Rectal smooth muscle tissue (tissue), 1 donor: ENCODE data around the gene JMY.

Source experiments
- H3K27ac ChIP-seq: one replicate; pipeline ENCODE4 v1.7.0; 2013; ENCODE audit warnings: low read depth, low read length, inconsistent platforms
- H3K27me3 ChIP-seq: one replicate; pipeline ENCODE4 v1.7.0; 2013; ENCODE audit warnings: low read length; ENCODE audit not compliant: control insufficient read depth, insufficient read depth
- H3K36me3 ChIP-seq: one replicate; pipeline ENCODE4 v1.7.0; 2013; ENCODE audit warnings: low read length; ENCODE audit not compliant: control insufficient read depth, insufficient read depth
- H3K4me1 ChIP-seq: one replicate; pipeline ENCODE4 v1.7.0; 2013; ENCODE audit warnings: low read length; ENCODE audit not compliant: control insufficient read depth, insufficient read depth
- H3K4me3 ChIP-seq: one replicate; pipeline ENCODE4 v1.7.0; 2013; ENCODE audit warnings: low read length
- H3K9ac ChIP-seq: one replicate; pipeline ENCODE4 v1.7.0; 2013; ENCODE audit warnings: low read length

Gene JMY

GRCh38 chr5:79235634-79236361 lies at the start of gene JMY:
Gene JMY (plus strand): TSS chr5:79236131. CDS start chr5:79236651, 520 bp downstream.
- Histone ChIP-seq H3K9ac (peak within 1 kb of the TSS; percentile 57), H3K4me1 (no peaks in the 10 kb centered on the region)

GRCh38 chr5:79186455-79186854 lies 49.5 kb upstream of the JMY start:
- no peaks in the 10 kb centered on the region for H3K36me3 ChIP-seq
- no peak overlapping the region for H3K27ac ChIP-seq
- no peaks in the 10 kb centered on the region for H3K27me3 ChIP-seq
- no peak overlapping the region for H3K9ac ChIP-seq
- H3K4me3 ChIP-seq: no peak overlapping the region
- peaks cover 29% of the 10 kb centered on the region for H3K4me1 ChIP-seq

More at GRCh38 chr5:79235634-79236361, at the start of gene JMY:
- Histone ChIP-seq H3K36me3 (no peaks in the 10 kb centered on the region), H3K4me3 (peak within 1 kb of the TSS; percentile 84), H3K27me3 (no peaks in the 10 kb centered on the region), H3K27ac (peak within 1 kb of the TSS; percentile 92)

- H3K4me1 ChIP-seq: peaks cover 19% of the 10 kb centered on the region
- no peaks in the 10 kb centered on the region for H3K36me3 ChIP-seq
- no peaks in the 10 kb centered on the region for H3K27me3 ChIP-seq
- H3K4me3 ChIP-seq: no peak overlapping the region
- H3K27ac ChIP-seq: peak overlapping the region; percentile 37
- no peak overlapping the region for H3K9ac ChIP-seq
These were observed 46.3 kb upstream of the JMY start for GRCh38 chr5:79189439-79190234.

- H3K9ac ChIP-seq: no peak overlapping the region
- H3K4me1 ChIP-seq: peaks cover 19% of the 10 kb centered on the region
- H3K27me3 ChIP-seq: no peaks in the 10 kb centered on the region
- no peak overlapping the region for H3K4me3 ChIP-seq
- H3K27ac ChIP-seq: no peak overlapping the region
- H3K36me3 ChIP-seq: no peaks in the 10 kb centered on the region
These were observed 45.7 kb upstream of the JMY start for GRCh38 chr5:79190235-79190529.

- H3K27ac ChIP-seq: no peak overlapping the region
- H3K4me1 ChIP-seq: peaks cover 14% of the 10 kb centered on the region
- H3K9ac ChIP-seq: no peak overlapping the region
- no peaks in the 10 kb centered on the region for H3K36me3 ChIP-seq
- no peak overlapping the region for H3K4me3 ChIP-seq
- H3K27me3 ChIP-seq: no peaks in the 10 kb centered on the region
These were observed 44.5 kb upstream of the JMY start for GRCh38 chr5:79191457-79191856.

GRCh38 chr5:79193643-79194042 lies 42.3 kb upstream of the JMY start:
- Histone ChIP-seq H3K4me3 (no peak overlapping the region), H3K27ac (no peak overlapping the region), H3K9ac (no peak overlapping the region), H3K36me3 (no peaks in the 10 kb centered on the region), H3K27me3 (no peaks in the 10 kb centered on the region), H3K4me1 (peaks cover 10% of the 10 kb centered on the region)

- Histone ChIP-seq H3K9ac (no peak overlapping the region), H3K4me1 (no peaks in the 10 kb centered on the region), H3K36me3 (no peaks in the 10 kb centered on the region)
These were observed 35.3 kb upstream of the JMY start for GRCh38 chr5:79200573-79201183.

GRCh38 chr5:79201206-79201605 lies 34.7 kb upstream of the JMY start:
- Histone ChIP-seq H3K4me1 (peaks cover 5% of the 10 kb centered on the region), H3K27ac (no peak overlapping the region), H3K9ac (no peak overlapping the region), H3K4me3 (no peak overlapping the region), H3K36me3 (no peaks in the 10 kb centered on the region), H3K27me3 (no peaks in the 10 kb centered on the region)

More at GRCh38 chr5:79200573-79201183, 35.3 kb upstream of the JMY start:
- H3K27me3 ChIP-seq: no peaks in the 10 kb centered on the region
- H3K27ac ChIP-seq: no peak overlapping the region
- H3K4me3 ChIP-seq: no peak overlapping the region

GRCh38 chr5:79202076-79202475 lies 33.9 kb upstream of the JMY start:
- H3K27ac ChIP-seq: no peak overlapping the region
- no peak overlapping the region for H3K4me3 ChIP-seq
- peaks cover 5% of the 10 kb centered on the region for H3K4me1 ChIP-seq
- no peaks in the 10 kb centered on the region for H3K36me3 ChIP-seq
- H3K9ac ChIP-seq: no peak overlapping the region
- H3K27me3 ChIP-seq: no peaks in the 10 kb centered on the region

- peak overlapping the region; percentile 62 for H3K27ac ChIP-seq
- H3K4me1 ChIP-seq: peaks cover 5% of the 10 kb centered on the region
- no peaks in the 10 kb centered on the region for H3K36me3 ChIP-seq
- no peaks in the 10 kb centered on the region for H3K27me3 ChIP-seq
- no peak overlapping the region for H3K4me3 ChIP-seq
- no peak overlapping the region for H3K9ac ChIP-seq
These were observed 30.0 kb upstream of the JMY start for GRCh38 chr5:79205965-79206364.

- Histone ChIP-seq H3K27me3 (no peaks in the 10 kb centered on the region), H3K36me3 (no peaks in the 10 kb centered on the region), H3K9ac (no peak overlapping the region), H3K27ac (peak overlapping the region; percentile 62), H3K4me1 (peaks cover 5% of the 10 kb centered on the region), H3K4me3 (no peak overlapping the region)
These were observed 29.4 kb upstream of the JMY start for GRCh38 chr5:79206541-79206940.

- Histone ChIP-seq H3K9ac (no peak overlapping the region), H3K36me3 (no peaks in the 10 kb centered on the region), H3K27ac (no peak overlapping the region), H3K27me3 (no peaks in the 10 kb centered on the region), H3K4me3 (no peak overlapping the region), H3K4me1 (peaks cover 5% of the 10 kb centered on the region)
These were observed 26.4 kb upstream of the JMY start for GRCh38 chr5:79209505-79209904.
